ENCODE measurements around the gene PNLIPRP2.

The PNLIPRP2 gene

DNA sequence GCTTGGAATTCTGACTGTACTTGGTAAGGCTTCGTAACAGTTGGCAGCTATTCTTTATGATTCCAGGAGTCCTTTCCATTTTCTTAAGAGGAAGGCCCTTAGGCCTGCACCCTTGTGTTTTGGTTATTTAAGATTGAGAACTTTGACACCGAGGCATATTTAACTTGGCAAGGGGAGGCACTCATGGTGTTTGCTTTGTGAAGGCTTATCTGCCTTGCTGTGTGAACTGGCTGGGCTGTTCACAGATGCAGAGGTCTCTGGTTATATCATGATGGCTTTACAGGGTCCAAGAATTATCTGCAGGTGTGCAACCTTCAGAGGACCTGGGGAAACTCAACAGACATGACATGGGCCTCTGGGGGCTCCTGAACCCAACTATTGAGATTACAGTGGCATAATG, 30.8 kb upstream of the PNLIPRP2 start:
- H3K9me3 ChIP-seq (ENCODE audit: control insufficient read depth, insufficient read depth, low read depth, low read length), result no peaks in the 10 kb centered on the region
- 0 out of 2 replicates have a peak overlapping the region, but pooled peaks have one; percentile 24 for H3K27ac ChIP-seq (ENCODE audit: extremely low read depth, low read depth, low read length)
- TF ChIP-seq, protein P1, sequence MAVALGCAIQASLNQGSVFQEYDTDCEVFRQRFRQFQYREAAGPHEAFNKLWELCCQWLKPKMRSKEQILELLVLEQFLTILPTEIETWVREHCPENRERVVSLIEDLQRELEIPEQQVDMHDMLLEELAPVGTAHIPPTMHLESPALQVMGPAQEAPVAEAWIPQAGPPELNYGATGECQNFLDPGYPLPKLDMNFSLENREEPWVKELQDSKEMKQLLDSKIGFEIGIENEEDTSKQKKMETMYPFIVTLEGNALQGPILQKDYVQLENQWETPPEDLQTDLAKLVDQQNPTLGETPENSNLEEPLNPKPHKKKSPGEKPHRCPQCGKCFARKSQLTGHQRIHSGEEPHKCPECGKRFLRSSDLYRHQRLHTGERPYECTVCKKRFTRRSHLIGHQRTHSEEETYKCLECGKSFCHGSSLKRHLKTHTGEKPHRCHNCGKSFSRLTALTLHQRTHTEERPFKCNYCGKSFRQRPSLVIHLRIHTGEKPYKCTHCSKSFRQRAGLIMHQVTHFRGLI (tag by site-specific recombination; IDR thresholded peaks at IDR 0.05), result peak; percentile 52; the same call in 1 of the 2 replicates
- TF ChIP-seq ZNF768 (tag by site-specific recombination; IDR thresholded peaks at IDR 0.05) (no peak), FEZF1 (tag by site-specific recombination; IDR thresholded peaks at IDR 0.05) (peak; percentile 26; the same call in 1 of the 2 replicates), ZNF18 (tag by site-specific recombination; IDR thresholded peaks at IDR 0.05) (peak; percentile 96), ZNF354C (tag by site-specific recombination; IDR thresholded peaks at IDR 0.05; ENCODE audit: borderline replicate concordance, low read depth) (no peak), KLF17 (tag by site-specific recombination; IDR thresholded peaks at IDR 0.05) (no peak), ZNF174 (tag by site-specific recombination; IDR thresholded peaks at IDR 0.05) (no peak), ZNF404 (tag by site-specific recombination; IDR thresholded peaks at IDR 0.05) (no peak), ZNF155 (tag by site-specific recombination; IDR thresholded peaks at IDR 0.05) (no peak), ZNF324 (tag by site-specific recombination; IDR thresholded peaks at IDR 0.05) (no peak), ZNF16 (tag by site-specific recombination; IDR thresholded peaks at IDR 0.05; ENCODE audit: low read depth) (no peak), ZNF433 (tag by site-specific recombination; IDR thresholded peaks at IDR 0.05; ENCODE audit: low read depth) (no peak), ZBTB1 (tag by site-specific recombination; IDR thresholded peaks at IDR 0.05) (no peak), ZEB2 (tag by site-specific recombination; IDR thresholded peaks at IDR 0.05) (no peak), SP3 (tag by site-specific recombination; IDR thresholded peaks at IDR 0.05) (no peak), ZNF184 (tag by site-specific recombination; IDR thresholded peaks at IDR 0.05) (no peak), ZNF548 (tag by site-specific recombination; IDR thresholded peaks at IDR 0.05) (no peak), ATF2 (tag by site-specific recombination; IDR thresholded peaks at IDR 0.05; ENCODE audit: low read depth) (no peak), ZXDB (tag by site-specific recombination; IDR thresholded peaks at IDR 0.05) (0 out of 2 replicates have a peak, but pooled peaks have one; percentile 46)
- TF ChIP-seq, protein P2, sequence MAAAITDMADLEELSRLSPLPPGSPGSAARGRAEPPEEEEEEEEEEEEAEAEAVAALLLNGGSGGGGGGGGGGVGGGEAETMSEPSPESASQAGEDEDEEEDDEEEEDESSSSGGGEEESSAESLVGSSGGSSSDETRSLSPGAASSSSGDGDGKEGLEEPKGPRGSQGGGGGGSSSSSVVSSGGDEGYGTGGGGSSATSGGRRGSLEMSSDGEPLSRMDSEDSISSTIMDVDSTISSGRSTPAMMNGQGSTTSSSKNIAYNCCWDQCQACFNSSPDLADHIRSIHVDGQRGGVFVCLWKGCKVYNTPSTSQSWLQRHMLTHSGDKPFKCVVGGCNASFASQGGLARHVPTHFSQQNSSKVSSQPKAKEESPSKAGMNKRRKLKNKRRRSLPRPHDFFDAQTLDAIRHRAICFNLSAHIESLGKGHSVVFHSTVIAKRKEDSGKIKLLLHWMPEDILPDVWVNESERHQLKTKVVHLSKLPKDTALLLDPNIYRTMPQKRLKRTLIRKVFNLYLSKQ (tag by site-specific recombination; IDR thresholded peaks at IDR 0.05; ENCODE audit: borderline replicate concordance), result no peak
- TF ChIP-seq, protein P3, sequence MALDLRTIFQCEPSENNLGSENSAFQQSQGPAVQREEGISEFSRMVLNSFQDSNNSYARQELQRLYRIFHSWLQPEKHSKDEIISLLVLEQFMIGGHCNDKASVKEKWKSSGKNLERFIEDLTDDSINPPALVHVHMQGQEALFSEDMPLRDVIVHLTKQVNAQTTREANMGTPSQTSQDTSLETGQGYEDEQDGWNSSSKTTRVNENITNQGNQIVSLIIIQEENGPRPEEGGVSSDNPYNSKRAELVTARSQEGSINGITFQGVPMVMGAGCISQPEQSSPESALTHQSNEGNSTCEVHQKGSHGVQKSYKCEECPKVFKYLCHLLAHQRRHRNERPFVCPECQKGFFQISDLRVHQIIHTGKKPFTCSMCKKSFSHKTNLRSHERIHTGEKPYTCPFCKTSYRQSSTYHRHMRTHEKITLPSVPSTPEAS (tag by site-specific recombination; IDR thresholded peaks at IDR 0.05), result no peak
- no peaks in the 10 kb centered on the region for H3K36me3 ChIP-seq (ENCODE audit: control insufficient read depth in 2 of 2, insufficient read depth in 1 of 2, low read length in 2 of 2)
- H3K4me1 ChIP-seq (ENCODE audit: control insufficient read depth, insufficient read depth, low read length), result peaks cover 9% of the 10 kb centered on the region
- ChIA-PET POLR2A (no interaction called here), CTCF (no interaction called here)
- H3K4me3 ChIP-seq (ENCODE audit: low read depth, low read length), result no peak overlapping the region

Data from HEK293 (cell line).